Loucy (cell line): ENCODE data around the gene TDRD3.
A peak's percentile ranks its signal among the peaks of the same experiment; 100 is the strongest.

ENCODE experiments used
- H2AFZ ChIP-seq: fragments of 200-600 bp; sonication (generic); 2 replicates; pipeline ENCODE4 v1.6.0; 2016; ENCODE audit warnings: antibody characterized with exemption, mild to moderate bottlenecking, low read length, moderate library complexity
- H3F3A ChIP-seq: fragments of 200-600 bp; 2 replicates; pipeline ENCODE4 v1.6.0; 2016; ENCODE audit warnings: antibody characterized with exemption, low read depth, mild to moderate bottlenecking
- H3K27me3 ChIP-seq: fragments of 200-600 bp; sonication (generic); 2 replicates; pipeline ENCODE4 v1.6.1; 2014; ENCODE audit warnings: low read length, mild to moderate bottlenecking; ENCODE audit not compliant: insufficient read depth, poor library complexity, severe bottlenecking
- H3K36me3 ChIP-seq: fragments of 200-600 bp; sonication (generic); 2 replicates; pipeline ENCODE4 v1.6.1; 2016; ENCODE audit warnings: low read length; ENCODE audit not compliant: insufficient read depth
- H3K4me1 ChIP-seq: fragments of 200-600 bp; sonication (generic); 2 replicates; pipeline ENCODE4 v1.5.1; 2014; ENCODE audit warnings: low read length, mild to moderate bottlenecking; ENCODE audit not compliant: insufficient read depth, poor library complexity, severe bottlenecking
- H3K4me2 ChIP-seq: fragments of 200-600 bp; sonication (generic); 2 replicates; pipeline ENCODE4 v1.6.0; 2014; ENCODE audit warnings: antibody characterized with exemption, low read length, low read depth, mild to moderate bottlenecking; ENCODE audit not compliant: poor library complexity, severe bottlenecking
- H3K4me3 ChIP-seq: fragments of 200-600 bp; sonication (generic); 2 replicates; pipeline ENCODE4 v1.5.1; 2014; ENCODE audit warnings: low read length, mild to moderate bottlenecking, mixed read lengths; ENCODE audit not compliant: poor library complexity, severe bottlenecking
- H3K79me2 ChIP-seq: fragments of 200-600 bp; sonication (generic); 2 replicates; pipeline ENCODE4 v1.6.1; 2014; ENCODE audit warnings: low read length; ENCODE audit not compliant: insufficient read depth
- H3K9ac ChIP-seq: fragments of 200-600 bp; sonication (generic); 2 replicates; pipeline ENCODE4 v1.6.0; 2014; ENCODE audit warnings: mild to moderate bottlenecking, low read depth, low read length, moderate library complexity; ENCODE audit not compliant: poor library complexity, severe bottlenecking
- H3K9me2 ChIP-seq: fragments of 200-600 bp; sonication (generic); replicated peaks from 2 replicates; pipeline ENCODE4 v1.6.1; 2016; ENCODE audit warnings: low read depth, low read length, mixed read lengths
- H3K9me3 ChIP-seq: fragments of 200-600 bp; sonication (generic); 2 replicates; pipeline ENCODE4 v1.6.1; 2014; ENCODE audit warnings: mild to moderate bottlenecking, antibody characterized with exemption, low read length, low read depth; ENCODE audit not compliant: insufficient read depth
- H4K20me1 ChIP-seq: fragments of 200-600 bp; sonication (generic); 2 replicates; pipeline ENCODE4 v1.6.0; 2014; ENCODE audit warnings: antibody characterized with exemption, low read length, mild to moderate bottlenecking; ENCODE audit not compliant: insufficient read depth, poor library complexity, severe bottlenecking
- EZH2phosphoT487 ChIP-seq: fragments of 200-600 bp; IDR thresholded peaks from 2 replicates; pipeline ENCODE4 v1.6.1; 2018; ENCODE audit warnings: antibody characterized with exemption, mild to moderate bottlenecking, moderate library complexity, borderline replicate concordance
- TF ChIP-seq, protein P1 (sequence below): fragments of 200-600 bp; sonication (generic); conservative IDR thresholded peaks from 2 replicates; pipeline ENCODE4 v1.5.1; 2014; ENCODE audit warnings: mild to moderate bottlenecking, antibody characterized with exemption, low read length

TDRD3 gene

DNA sequence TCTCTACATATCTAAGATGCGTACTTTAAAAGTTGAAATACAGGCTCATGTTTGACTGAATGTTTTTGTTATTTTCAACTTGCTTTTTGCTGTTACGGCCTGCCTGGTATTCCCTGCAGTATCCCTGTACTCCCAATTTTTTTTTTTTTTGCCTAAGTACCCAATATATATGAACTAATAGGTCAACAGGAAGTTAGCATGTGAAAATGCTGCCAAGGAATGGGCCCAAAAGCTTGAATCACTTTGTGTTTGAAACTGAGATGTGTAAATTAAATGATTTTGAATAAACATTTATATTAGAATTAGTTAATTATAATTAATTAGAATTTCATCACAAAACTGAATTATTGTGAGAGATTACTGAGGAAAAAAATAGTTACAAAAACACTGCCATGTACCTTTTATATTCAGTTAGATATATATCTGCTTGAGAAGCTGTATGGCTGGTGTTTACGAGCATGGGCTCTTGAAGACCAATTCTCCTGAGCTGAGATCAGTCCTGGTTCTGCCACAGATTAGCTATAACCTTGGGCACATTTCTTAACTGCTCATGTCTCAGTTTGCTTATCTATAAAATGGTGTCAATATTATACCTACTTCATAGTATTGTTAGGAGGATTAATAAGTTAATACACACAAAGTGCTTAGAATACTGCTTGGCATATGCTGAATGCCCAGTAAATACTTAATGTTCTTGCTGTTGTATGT, 16.0 kb downstream of the TDRD3 start:
- Histone ChIP-seq H3K4me1 (peaks cover 29% of the 10 kb centered on the region), H3K79me2 (peaks cover 71% of the 10 kb centered on the region), H3K4me3 (no peak overlapping the region), H3K9me3 (no peaks in the 10 kb centered on the region; the same call in 1 of the 2 replicates), H3K4me2 (peak overlapping the region; percentile 41), H3K9ac (no peak overlapping the region), H3K36me3 (peaks cover under 1% of the 10 kb centered on the region; the same call in 1 of the 2 replicates), H3F3A (no peaks in the 10 kb centered on the region), H2AFZ (no peak overlapping the region), H4K20me1 (peaks cover 3% of the 10 kb centered on the region), H3K27me3 (no peaks in the 10 kb centered on the region), H3K9me2 (no peaks in the 10 kb centered on the region)
- TF ChIP-seq EZH2phosphoT487, result no peak
- TF ChIP-seq, protein P1, sequence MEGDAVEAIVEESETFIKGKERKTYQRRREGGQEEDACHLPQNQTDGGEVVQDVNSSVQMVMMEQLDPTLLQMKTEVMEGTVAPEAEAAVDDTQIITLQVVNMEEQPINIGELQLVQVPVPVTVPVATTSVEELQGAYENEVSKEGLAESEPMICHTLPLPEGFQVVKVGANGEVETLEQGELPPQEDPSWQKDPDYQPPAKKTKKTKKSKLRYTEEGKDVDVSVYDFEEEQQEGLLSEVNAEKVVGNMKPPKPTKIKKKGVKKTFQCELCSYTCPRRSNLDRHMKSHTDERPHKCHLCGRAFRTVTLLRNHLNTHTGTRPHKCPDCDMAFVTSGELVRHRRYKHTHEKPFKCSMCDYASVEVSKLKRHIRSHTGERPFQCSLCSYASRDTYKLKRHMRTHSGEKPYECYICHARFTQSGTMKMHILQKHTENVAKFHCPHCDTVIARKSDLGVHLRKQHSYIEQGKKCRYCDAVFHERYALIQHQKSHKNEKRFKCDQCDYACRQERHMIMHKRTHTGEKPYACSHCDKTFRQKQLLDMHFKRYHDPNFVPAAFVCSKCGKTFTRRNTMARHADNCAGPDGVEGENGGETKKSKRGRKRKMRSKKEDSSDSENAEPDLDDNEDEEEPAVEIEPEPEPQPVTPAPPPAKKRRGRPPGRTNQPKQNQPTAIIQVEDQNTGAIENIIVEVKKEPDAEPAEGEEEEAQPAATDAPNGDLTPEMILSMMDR, result no peak

DNA sequence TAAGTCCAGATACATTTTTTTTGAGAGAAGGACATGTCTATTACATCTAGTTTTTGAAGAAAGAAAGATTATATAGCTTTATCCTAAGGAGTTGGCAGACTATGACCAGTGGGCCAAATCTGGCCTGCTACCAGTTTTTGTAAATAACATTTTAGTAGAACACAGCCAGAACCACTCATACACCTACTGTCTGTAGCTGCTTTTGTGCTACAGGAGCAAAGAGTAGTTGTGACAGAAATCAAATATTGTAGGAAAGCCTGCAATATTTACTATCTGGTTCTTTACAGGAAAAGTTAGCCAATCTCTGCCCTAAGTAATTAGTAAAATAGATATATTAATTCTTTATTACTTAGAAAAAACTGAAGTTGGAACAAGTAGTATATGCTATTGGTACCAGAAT, 17.2 kb downstream of the TDRD3 start:
- Histone ChIP-seq H3K4me1 (peaks cover 29% of the 10 kb centered on the region), H3K27me3 (no peaks in the 10 kb centered on the region), H3K9me2 (no peaks in the 10 kb centered on the region), H3K9ac (no peak overlapping the region), H3K4me3 (no peak overlapping the region), H3K4me2 (no peak overlapping the region), H3K79me2 (peaks cover 79% of the 10 kb centered on the region), H2AFZ (no peak overlapping the region), H3K9me3 (no peaks in the 10 kb centered on the region), H3F3A (no peaks in the 10 kb centered on the region), H4K20me1 (peaks cover 3% of the 10 kb centered on the region), H3K36me3 (no peaks in the 10 kb centered on the region)
- TF ChIP-seq, protein P1, result no peak
- no peak for TF ChIP-seq EZH2phosphoT487

DNA sequence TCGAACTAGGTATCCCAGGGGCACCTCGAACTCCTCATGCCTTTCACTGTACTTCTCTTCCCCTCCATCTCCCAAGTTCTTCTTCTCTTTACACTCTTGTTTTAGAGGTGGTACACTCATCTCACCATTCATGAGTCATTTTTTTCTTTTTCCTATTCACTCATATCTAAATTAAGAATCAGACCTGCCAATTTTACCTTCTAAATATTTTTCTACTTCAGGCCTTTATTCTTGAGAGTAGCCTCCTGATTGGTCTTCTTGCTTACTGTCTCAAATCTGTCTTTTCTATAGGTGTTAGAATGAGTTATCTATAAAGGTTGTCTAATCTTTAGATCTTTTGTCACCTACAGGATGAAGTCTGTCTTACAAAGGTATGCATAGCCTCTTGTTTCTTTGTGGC, 20.7 kb downstream of the TDRD3 start:
- H3K27me3 ChIP-seq, result no peaks in the 10 kb centered on the region
- H3K4me3 ChIP-seq, result no peak overlapping the region
- peaks cover 7% of the 10 kb centered on the region for H3K4me1 ChIP-seq
- no peak overlapping the region for H3K4me2 ChIP-seq
- no peaks in the 10 kb centered on the region for H4K20me1 ChIP-seq
- H3K36me3 ChIP-seq, result no peaks in the 10 kb centered on the region
- H3K79me2 ChIP-seq, result peaks cover 74% of the 10 kb centered on the region
- no peak overlapping the region for H2AFZ ChIP-seq
- H3K9ac ChIP-seq, result no peak overlapping the region
- no peaks in the 10 kb centered on the region for H3F3A ChIP-seq
- TF ChIP-seq EZH2phosphoT487, result no peak
- TF ChIP-seq, protein P1, result no peak
- H3K9me3 ChIP-seq, result peaks cover 3% of the 10 kb centered on the region; the same call in 1 of the 2 replicates
- no peaks in the 10 kb centered on the region for H3K9me2 ChIP-seq
